Measurements from ENCODE around the gene NEK7.
"Not testable (repeated sequence)": the region's sequence is repeated elsewhere in the genome, so short reads cannot be mapped to it uniquely, and the experiment has no call there.

Gene NEK7

GRCh38 chr1:198122693-198123092 is 34.1 kb upstream of the NEK7 start:
- H3K36me3 ChIP-seq (ENCODE audit: insufficient read depth, low read length), result no peaks in the 10 kb centered on the region
- peaks cover 82% of the 10 kb centered on the region for H3K4me1 ChIP-seq (ENCODE audit: control insufficient read depth, insufficient read depth, low read length)
- H3K27me3 ChIP-seq (ENCODE audit: control insufficient read depth, insufficient read depth, low read length), result no peaks in the 10 kb centered on the region
- H3K9me3 ChIP-seq (replicated peaks; ENCODE audit: low read length), result no peaks in the 10 kb centered on the region
- H3K4me2 ChIP-seq (ENCODE audit: low read length), result peak overlapping the region; percentile 68
- peak overlapping the region; percentile 34 for H3K9ac ChIP-seq (ENCODE audit: low read depth, low read length)
- H3K4me3 ChIP-seq (ENCODE audit: low read length), result peak overlapping the region; percentile 18

- Histone ChIP-seq H3K9ac (ENCODE audit: low read depth, low read length) (peak overlapping the region; percentile 34), H3K4me1 (ENCODE audit: control insufficient read depth, insufficient read depth, low read length) (peaks cover 78% of the 10 kb centered on the region), H3K4me3 (ENCODE audit: low read length) (peak overlapping the region; percentile 18)
These were observed 33.7 kb upstream of the NEK7 start for GRCh38 chr1:198123133-198123532.

GRCh38 chr1:198124673-198125072 is 32.1 kb upstream of the NEK7 start:
- H3K36me3 ChIP-seq (ENCODE audit: insufficient read depth, low read length), result no peaks in the 10 kb centered on the region
- peaks cover 72% of the 10 kb centered on the region for H3K4me1 ChIP-seq (ENCODE audit: control insufficient read depth, insufficient read depth, low read length)
- H3K9me3 ChIP-seq (replicated peaks; ENCODE audit: low read length), result no peaks in the 10 kb centered on the region
- H3K4me2 ChIP-seq (ENCODE audit: low read length), result no peak overlapping the region
- H3K27me3 ChIP-seq (ENCODE audit: control insufficient read depth, insufficient read depth, low read length), result no peaks in the 10 kb centered on the region
- no peak overlapping the region for H3K9ac ChIP-seq (ENCODE audit: low read depth, low read length)
- H3K4me3 ChIP-seq (ENCODE audit: low read length), result no peak overlapping the region

More at GRCh38 chr1:198123133-198123532, 33.7 kb upstream of the NEK7 start:
- Histone ChIP-seq H3K4me2 (ENCODE audit: low read length) (peak overlapping the region; percentile 68), H3K9me3 (replicated peaks; ENCODE audit: low read length) (no peaks in the 10 kb centered on the region), H3K27me3 (ENCODE audit: control insufficient read depth, insufficient read depth, low read length) (no peaks in the 10 kb centered on the region), H3K36me3 (ENCODE audit: insufficient read depth, low read length) (no peaks in the 10 kb centered on the region)

GRCh38 chr1:198125995-198126735 is 30.6 kb upstream of the NEK7 start:
- Histone ChIP-seq H3K36me3 (ENCODE audit: insufficient read depth, low read length) (no peaks in the 10 kb centered on the region), H3K27me3 (ENCODE audit: control insufficient read depth, insufficient read depth, low read length) (no peaks in the 10 kb centered on the region), H3K9ac (ENCODE audit: low read depth, low read length) (no peak overlapping the region), H3K4me1 (ENCODE audit: control insufficient read depth, insufficient read depth, low read length) (peaks cover 57% of the 10 kb centered on the region), H3K4me3 (ENCODE audit: low read length) (no peak overlapping the region), H3K9me3 (replicated peaks; ENCODE audit: low read length) (no peaks in the 10 kb centered on the region), H3K4me2 (ENCODE audit: low read length) (peak overlapping the region; percentile 37)

GRCh38 chr1:198128533-198128932 is 28.3 kb upstream of the NEK7 start:
- H3K4me3 ChIP-seq (ENCODE audit: low read length), result no peak overlapping the region
- no peaks in the 10 kb centered on the region for H3K9me3 ChIP-seq (replicated peaks; ENCODE audit: low read length)
- peaks cover 33% of the 10 kb centered on the region for H3K4me1 ChIP-seq (ENCODE audit: control insufficient read depth, insufficient read depth, low read length)
- H3K9ac ChIP-seq (ENCODE audit: low read depth, low read length), result no peak overlapping the region
- H3K4me2 ChIP-seq (ENCODE audit: low read length), result no peak overlapping the region
- H3K36me3 ChIP-seq (ENCODE audit: insufficient read depth, low read length), result no peaks in the 10 kb centered on the region
- H3K27me3 ChIP-seq (ENCODE audit: control insufficient read depth, insufficient read depth, low read length), result no peaks in the 10 kb centered on the region

- H3K4me1 ChIP-seq (ENCODE audit: control insufficient read depth, insufficient read depth, low read length), result peaks cover 29% of the 10 kb centered on the region
- not testable (repeated sequence) for H3K36me3 ChIP-seq (ENCODE audit: insufficient read depth, low read length); H3K9me3 ChIP-seq (replicated peaks; ENCODE audit: low read length); H3K4me2 ChIP-seq (ENCODE audit: low read length); H3K4me3 ChIP-seq (ENCODE audit: low read length); H3K9ac ChIP-seq (ENCODE audit: low read depth, low read length); H3K27me3 ChIP-seq (ENCODE audit: control insufficient read depth, insufficient read depth, low read length)
These were observed 26.7 kb upstream of the NEK7 start for GRCh38 chr1:198130053-198130452.

- no peak overlapping the region for H3K4me2 ChIP-seq (ENCODE audit: low read length)
- no peak overlapping the region for H3K9ac ChIP-seq (ENCODE audit: low read depth, low read length)
- no peak overlapping the region for H3K4me3 ChIP-seq (ENCODE audit: low read length)
- H3K4me1 ChIP-seq (ENCODE audit: control insufficient read depth, insufficient read depth, low read length), result peaks cover 9% of the 10 kb centered on the region
- no peaks in the 10 kb centered on the region for H3K36me3 ChIP-seq (ENCODE audit: insufficient read depth, low read length)
- H3K27me3 ChIP-seq (ENCODE audit: control insufficient read depth, insufficient read depth, low read length), result no peaks in the 10 kb centered on the region
- H3K9me3 ChIP-seq (replicated peaks; ENCODE audit: low read length), result no peaks in the 10 kb centered on the region
These were observed 24.6 kb upstream of the NEK7 start for GRCh38 chr1:198132060-198132781.

- no peaks in the 10 kb centered on the region for H3K4me1 ChIP-seq (ENCODE audit: control insufficient read depth, insufficient read depth, low read length)
- H3K9me3 ChIP-seq (replicated peaks; ENCODE audit: low read length), result no peaks in the 10 kb centered on the region
- no peak overlapping the region for H3K4me3 ChIP-seq (ENCODE audit: low read length)
- H3K27me3 ChIP-seq (ENCODE audit: control insufficient read depth, insufficient read depth, low read length), result no peaks in the 10 kb centered on the region
- H3K4me2 ChIP-seq (ENCODE audit: low read length), result no peak overlapping the region
- no peaks in the 10 kb centered on the region for H3K36me3 ChIP-seq (ENCODE audit: insufficient read depth, low read length)
- no peak overlapping the region for H3K9ac ChIP-seq (ENCODE audit: low read depth, low read length)
These were observed 22.5 kb upstream of the NEK7 start for GRCh38 chr1:198134252-198134651.

GRCh38 chr1:198135366-198135765 is 21.4 kb upstream of the NEK7 start:
- Histone ChIP-seq H3K36me3 (ENCODE audit: insufficient read depth, low read length) (no peaks in the 10 kb centered on the region), H3K4me2 (ENCODE audit: low read length) (no peak overlapping the region), H3K4me3 (ENCODE audit: low read length) (no peak overlapping the region), H3K27me3 (ENCODE audit: control insufficient read depth, insufficient read depth, low read length) (no peaks in the 10 kb centered on the region), H3K4me1 (ENCODE audit: control insufficient read depth, insufficient read depth, low read length) (no peaks in the 10 kb centered on the region), H3K9ac (ENCODE audit: low read depth, low read length) (no peak overlapping the region), H3K9me3 (replicated peaks; ENCODE audit: low read length) (no peaks in the 10 kb centered on the region)

- Histone ChIP-seq H3K9me3 (replicated peaks; ENCODE audit: low read length) (no peaks in the 10 kb centered on the region), H3K27me3 (ENCODE audit: control insufficient read depth, insufficient read depth, low read length) (no peaks in the 10 kb centered on the region), H3K4me1 (ENCODE audit: control insufficient read depth, insufficient read depth, low read length) (no peaks in the 10 kb centered on the region), H3K36me3 (ENCODE audit: insufficient read depth, low read length) (no peaks in the 10 kb centered on the region), H3K4me2 (ENCODE audit: low read length) (no peak overlapping the region), H3K4me3 (ENCODE audit: low read length) (no peak overlapping the region), H3K9ac (ENCODE audit: low read depth, low read length) (no peak overlapping the region)
These were observed 15.0 kb upstream of the NEK7 start for GRCh38 chr1:198141668-198142351.

- H3K9me3 ChIP-seq (replicated peaks; ENCODE audit: low read length), result no peaks in the 10 kb centered on the region
- no peak overlapping the region for H3K4me3 ChIP-seq (ENCODE audit: low read length)
- H3K27me3 ChIP-seq (ENCODE audit: control insufficient read depth, insufficient read depth, low read length), result no peaks in the 10 kb centered on the region
- no peak overlapping the region for H3K4me2 ChIP-seq (ENCODE audit: low read length)
- H3K9ac ChIP-seq (ENCODE audit: low read depth, low read length), result no peak overlapping the region
- no peaks in the 10 kb centered on the region for H3K36me3 ChIP-seq (ENCODE audit: insufficient read depth, low read length)
- H3K4me1 ChIP-seq (ENCODE audit: control insufficient read depth, insufficient read depth, low read length), result no peaks in the 10 kb centered on the region
These were observed 13.0 kb upstream of the NEK7 start for GRCh38 chr1:198143797-198144196.

All from skeletal muscle satellite cell (primary cell).